Measurements from ENCODE around the gene GPR62. TPM values are rescaled to one million over a fixed set of nuclear protein-coding genes. Genes with fewer than 3 reads are reported as not detected.

The GPR62 gene
- total and polyA plus RNA-seq, 7 experiments from 2014 or later, result 0.08 TPM; not detected in 6

- ChIA-PET CTCF (interaction anchor here (0.6 kb wide), 1 partner anchor 24 kb away, joined by 3 read pairs; the partner anchor contains the start of gene ABHD14A), POLR2A (interaction anchor here (0.7 to 1.0 kb wide), 2 partner anchors 199 to 1770 kb away, joined by 3 to 11 read pairs; no protein-coding TSS in a partner anchor)
- peaks cover 5 to 12% (median 11%) of the 10 kb centered on the region in 3 experiments for H3K36me3 ChIP-seq (ENCODE audit: control insufficient read depth in 2 of 3, insufficient read depth in 3 of 3, low read length in 3 of 3)
- no peaks in the 10 kb centered on the region for H3K27me3 ChIP-seq (ENCODE audit: control insufficient read depth in 2 of 2, insufficient read depth in 2 of 2, low read length in 2 of 2)
- no peak overlapping the region for H3K27ac Mint-ChIP-seq
- DNase-seq (no peak), ATAC-seq (no peak)
- no peaks in the 10 kb centered on the region for H3K9me3 ChIP-seq (ENCODE audit: control insufficient read depth in 2 of 3, low read length in 3 of 3)
- no peak overlapping the region for H3K4me3 ChIP-seq (ENCODE audit: low read length)
- H3K4me1 ChIP-seq (ENCODE audit: control insufficient read depth in 2 of 2, insufficient read depth in 2 of 2, low read length in 2 of 2), result peaks cover 21% of the 10 kb centered on the region in 2 donors
- H3K9me3 Mint-ChIP-seq, result no peaks in the 10 kb centered on the region
- no peak overlapping the region for H3K27ac ChIP-seq (ENCODE audit: low read depth, low read length)
- H3K4me3 Mint-ChIP-seq, result no peak overlapping the region
- intact Hi-C loops (cut with micrococcal nuclease), result loop anchor here (5.0 to 10.0 kb wide), 4 partner anchors 199 to 1346 kb away; partner anchors contain the start of genes ALAS1 (in 1 of the 2), DCP1A (in 1 of the 2), GLYCTK (in 1 of the 2) and NT5DC2 (in 1 of the 2)
- H3K4me1 Mint-ChIP-seq, result peaks cover 16 to 35% (median 25%) of the 10 kb centered on the region in 7 donors
- H3K36me3 Mint-ChIP-seq, result peaks cover 0 to 16% (median 8%) of the 10 kb centered on the region in 5 donors
- H3K27me3 Mint-ChIP-seq, result peaks cover 0 to 18% (median 0%) of the 10 kb centered on the region in 5 donors
Measured at GRCh38 chr3:51998774-51999173, 43.6 kb downstream of the GPR62 start.

GRCh38 chr3:51999846-52000245 is 44.7 kb downstream of the GPR62 start:
- Histone ChIP-seq H3K9me3 (ENCODE audit: control insufficient read depth in 2 of 3, low read length in 3 of 3) (no peaks in the 10 kb centered on the region), H3K4me3 (ENCODE audit: low read length) (no peak overlapping the region), H3K4me1 (ENCODE audit: control insufficient read depth in 2 of 2, insufficient read depth in 2 of 2, low read length in 2 of 2) (peaks cover 12 to 13% of the 10 kb centered on the region in 2 donors), H3K36me3 (ENCODE audit: control insufficient read depth in 2 of 3, insufficient read depth in 3 of 3, low read length in 3 of 3) (peaks cover 0 to 2% (median under 1%) of the 10 kb centered on the region in 3 experiments), H3K27ac (ENCODE audit: low read depth, low read length) (no peak overlapping the region), H3K27me3 (ENCODE audit: control insufficient read depth in 2 of 2, insufficient read depth in 2 of 2, low read length in 2 of 2) (no peaks in the 10 kb centered on the region)
- Mint-ChIP-seq H3K4me1 (peaks cover 6 to 24% (median 16%) of the 10 kb centered on the region in 7 donors), H3K4me3 (no peak overlapping the region), H3K27me3 (peaks cover 0 to 18% (median 0%) of the 10 kb centered on the region in 5 donors), H3K27ac (peak overlapping the region in 1 of 9 donors; percentile 31), H3K9me3 (no peaks in the 10 kb centered on the region), H3K36me3 (peaks cover 0 to 8% (median 3%) of the 10 kb centered on the region in 5 donors)
- no peak for DNase-seq
- ATAC-seq, result no peak
- ChIA-PET CTCF (interaction anchor here (1.7 to 6.9 kb wide), 3 partner anchors 55 to 145 kb away, joined by 14 to 70 read pairs (median 33); partner anchors contain the start of gene DUSP7), POLR2A (no interaction called here)
- intact Hi-C loops (cut with micrococcal nuclease), result loop anchor here (5.0 to 10.0 kb wide), 6 partner anchors 197 to 1345 kb away; partner anchors contain the start of genes ALAS1 (in 2 of the 2), DCP1A (in 1 of the 2), GLYCTK (in 1 of the 2) and NT5DC2 (in 1 of the 2)

- Mint-ChIP-seq H3K27me3 (peaks cover 0 to 16% (median 0%) of the 10 kb centered on the region in 5 donors), H3K4me1 (peaks cover 6 to 24% (median 16%) of the 10 kb centered on the region in 7 donors), H3K36me3 (no peaks in the 10 kb centered on the region), H3K9me3 (no peaks in the 10 kb centered on the region), H3K27ac (peak overlapping the region in 3 of 9 donors; percentile 8 to 41 (median 11)), H3K4me3 (peak overlapping the region in 2 of 10 donors; percentile 12 to 16)
- H3K4me1 ChIP-seq (ENCODE audit: control insufficient read depth in 2 of 2, insufficient read depth in 2 of 2, low read length in 2 of 2), result peaks cover 6 to 22% of the 10 kb centered on the region in 2 donors
- ChIA-PET CTCF (interaction anchor here (0.6 to 7.0 kb wide), 24 partner anchors 9 to 445 kb away, joined by 3 to 70 read pairs (median 4); partner anchors contain the start of genes DUSP7 and PARP3), POLR2A (interaction anchor here (0.6 to 1.6 kb wide), 8 partner anchors 35 to 612 kb away, joined by 3 to 7 read pairs (median 3); partner anchors contain the start of gene RRP9)
- intact Hi-C loops (cut with micrococcal nuclease), result loop anchor here (1.0 to 10.0 kb wide), 8 partner anchors 56 to 446 kb away; partner anchors contain the start of genes PARP3 (in 2 of the 2) and ALAS1 (in 1 of the 2)
- no peak overlapping the region for H3K4me3 ChIP-seq (ENCODE audit: low read length)
- H3K27me3 ChIP-seq (ENCODE audit: control insufficient read depth in 2 of 2, insufficient read depth in 2 of 2, low read length in 2 of 2), result no peaks in the 10 kb centered on the region
- H3K36me3 ChIP-seq (ENCODE audit: control insufficient read depth in 2 of 3, insufficient read depth in 3 of 3, low read length in 3 of 3), result no peaks in the 10 kb centered on the region
- no peaks in the 10 kb centered on the region for H3K9me3 ChIP-seq (ENCODE audit: control insufficient read depth in 2 of 3, low read length in 3 of 3)
- peak; percentile 98 for ATAC-seq
- DNase-seq, result peak; percentile 73 to 86 (median 81)
- H3K27ac ChIP-seq (ENCODE audit: low read depth, low read length), result no peak overlapping the region
Measured at GRCh38 chr3:52001443-52001974, 46.3 kb downstream of the GPR62 start.

GRCh38 chr3:52002748-52003147 is 47.6 kb downstream of the GPR62 start:
- peaks cover 6 to 22% of the 10 kb centered on the region in 2 donors for H3K4me1 ChIP-seq (ENCODE audit: control insufficient read depth in 2 of 2, insufficient read depth in 2 of 2, low read length in 2 of 2)
- H3K9me3 ChIP-seq (ENCODE audit: control insufficient read depth in 2 of 3, low read length in 3 of 3), result no peaks in the 10 kb centered on the region
- CTCF ChIA-PET, result interaction anchor here (1.3 to 7.0 kb wide), 8 partner anchors 12 to 336 kb away, joined by 5 to 70 read pairs (median 11); partner anchors contain the start of gene DUSP7
- H3K27me3 Mint-ChIP-seq, result peaks cover 0 to 16% (median 0%) of the 10 kb centered on the region in 5 donors
- POLR2A ChIA-PET, result interaction anchor here (1.6 kb wide), 1 partner anchor 140 kb away, joined by 3 read pairs; no protein-coding TSS in a partner anchor
- no peak overlapping the region for H3K27ac Mint-ChIP-seq
- intact Hi-C loops (cut with micrococcal nuclease), result loop anchor here (5.0 to 10.0 kb wide), 3 partner anchors 195 to 332 kb away; partner anchors contain the start of gene ALAS1 (in 1 of the 2)
- no peaks in the 10 kb centered on the region for H3K9me3 Mint-ChIP-seq
- H3K4me1 Mint-ChIP-seq, result peaks cover 6 to 20% (median 14%) of the 10 kb centered on the region in 7 donors
- H3K27me3 ChIP-seq (ENCODE audit: control insufficient read depth in 2 of 2, insufficient read depth in 2 of 2, low read length in 2 of 2), result no peaks in the 10 kb centered on the region
- no peak for ATAC-seq
- no peaks in the 10 kb centered on the region for H3K36me3 Mint-ChIP-seq
- no peak for DNase-seq
- no peak overlapping the region for H3K4me3 Mint-ChIP-seq
- H3K4me3 ChIP-seq (ENCODE audit: low read length), result no peak overlapping the region
- no peaks in the 10 kb centered on the region for H3K36me3 ChIP-seq (ENCODE audit: control insufficient read depth in 2 of 3, insufficient read depth in 3 of 3, low read length in 3 of 3)
- no peak overlapping the region for H3K27ac ChIP-seq (ENCODE audit: low read depth, low read length)

- POLR2A ChIA-PET, result interaction anchor here (0.6 to 2.3 kb wide), 4 partner anchors 9 to 139 kb away, joined by 3 to 9 read pairs (median 5); partner anchors contain the start of gene RPL29
- H3K27me3 Mint-ChIP-seq, result peaks cover 0 to 12% (median 0%) of the 10 kb centered on the region in 5 donors
- Histone ChIP-seq H3K9me3 (ENCODE audit: control insufficient read depth in 2 of 3, low read length in 3 of 3) (no peaks in the 10 kb centered on the region), H3K36me3 (ENCODE audit: control insufficient read depth in 2 of 3, insufficient read depth in 3 of 3, low read length in 3 of 3) (no peaks in the 10 kb centered on the region), H3K27ac (ENCODE audit: low read depth, low read length) (no peak overlapping the region), H3K4me1 (ENCODE audit: control insufficient read depth in 2 of 2, insufficient read depth in 2 of 2, low read length in 2 of 2) (peaks cover 6 to 22% of the 10 kb centered on the region in 2 donors), H3K4me3 (ENCODE audit: low read length) (no peak overlapping the region), H3K27me3 (ENCODE audit: control insufficient read depth in 2 of 2, insufficient read depth in 2 of 2, low read length in 2 of 2) (no peaks in the 10 kb centered on the region)
- no peak overlapping the region for H3K4me3 Mint-ChIP-seq
- no peak for DNase-seq
- intact Hi-C loops (cut with micrococcal nuclease), result loop anchor here (5.0 to 10.0 kb wide), 3 partner anchors 193 to 331 kb away; partner anchors contain the start of gene ALAS1 (in 1 of the 2)
- no peaks in the 10 kb centered on the region for H3K36me3 Mint-ChIP-seq
- H3K27ac Mint-ChIP-seq, result peak overlapping the region in 2 of 9 donors; percentile 14 to 66
- CTCF ChIA-PET, result interaction anchor here (0.6 to 7.0 kb wide), 8 partner anchors 21 to 1923 kb away, joined by 3 to 70 read pairs (median 4); partner anchors contain the start of genes ABHD14B, ACY1 and DUSP7
- H3K9me3 Mint-ChIP-seq, result no peaks in the 10 kb centered on the region
- no peak for ATAC-seq
- H3K4me1 Mint-ChIP-seq, result peaks cover 6 to 20% (median 14%) of the 10 kb centered on the region in 7 donors
Measured at GRCh38 chr3:52004163-52004787, 49.1 kb downstream of the GPR62 start.
